K562 (cell line): ENCODE results near the gene CLTC. TPM values are rescaled to one million over a fixed set of nuclear protein-coding genes. Genes with fewer than 3 reads are reported as not detected.

ENCODE experiments used
- CCNT2 ChIP-seq: IDR thresholded peaks from 2 replicates; pipeline ENCODE4 v1.6.1; 2011; ENCODE audit warnings: borderline replicate concordance, low read depth, mild to moderate bottlenecking, moderate library complexity, mixed read lengths, low read length; ENCODE audit not compliant: insufficient read length; ENCODE audit errors: extremely low read depth
- ESRRB ChIP-seq: fragments of 250-450 bp; sonication (Bioruptor Pico); IDR thresholded peaks from 2 replicates; pipeline ENCODE4 v1.5.0; 2020; ENCODE audit warnings: mild to moderate bottlenecking, moderate library complexity, borderline replicate concordance
- FOXA3 ChIP-seq, 2 experiments: fragments of 450-650 bp in 1 of 2; sonication (generic) in 1 of 2; formaldehyde crosslinking; IDR thresholded peaks in 1 of 2; conservative IDR thresholded peaks in 1 of 2; 2 replicates each; pipeline versions ENCODE4 v1.4.0 to v1.8.0; 2020 to 2022; ENCODE audit warnings: mild to moderate bottlenecking in 2 of 2, missing genetic modification reagents in 1 of 2
- GTF2E2 ChIP-seq: fragments of 200-800 bp; sonication (Bioruptor generic); IDR thresholded peaks from 2 replicates; pipeline ENCODE4 v1.6.1; 2016; ENCODE audit warnings: missing genetic modification characterization, missing compliant biosample characterization
- JUND ChIP-seq, 2 experiments: IDR thresholded peaks; 2 replicates in 1 of 2; 3 replicates in 1 of 2; pipeline ENCODE4 v1.6.1; 2011; ENCODE audit warnings: borderline replicate concordance in 2 of 2, low read depth in 2 of 2, low read length in 2 of 2, improper control_type of control experiment in 1 of 2, missing biosample characterization in 1 of 2, missing genetic modification characterization in 1 of 2, missing genetic modification reagents in 1 of 2
- KHSRP ChIP-seq: fragments of 450-650 bp; IDR thresholded peaks from 2 replicates; pipeline ENCODE4 v1.6.1; 2017
- NR2F6 ChIP-seq: fragments of 450-650 bp; formaldehyde crosslinking; IDR thresholded peaks from 2 replicates; pipeline ENCODE4 v1.4.0; 2020; ENCODE audit warnings: mild to moderate bottlenecking
- POLR2AphosphoS2 ChIP-seq: IDR thresholded peaks from 2 replicates; pipeline ENCODE4 v1.6.1; 2012; ENCODE audit warnings: low read length, improper control_type of control experiment
- TEAD1 ChIP-seq, 2 experiments: fragments of 450-650 bp in 1 of 2; sonication (generic) in 1 of 2; formaldehyde crosslinking; IDR thresholded peaks; 2 replicates each; pipeline versions ENCODE4 v1.4.0 to v1.8.0; 2020 to 2022; ENCODE audit warnings: mild to moderate bottlenecking in 2 of 2, missing genetic modification reagents in 1 of 2
- THRA ChIP-seq: fragments of 450-650 bp; IDR thresholded peaks from 2 replicates; pipeline ENCODE4 v1.6.1; 2017; ENCODE audit warnings: mild to moderate bottlenecking, moderate library complexity
- ZBTB1 ChIP-seq: sonication (generic); formaldehyde crosslinking; IDR thresholded peaks from 2 replicates; pipeline ENCODE4 v1.8.1; 2023; ENCODE audit warnings: missing genetic modification reagents, low read depth, mild to moderate bottlenecking, borderline replicate concordance
- ZNF407 ChIP-seq: fragments of 450-650 bp; IDR thresholded peaks from 2 replicates; pipeline ENCODE4 v1.6.1; 2016; ENCODE audit warnings: low read depth
- ZNF449 ChIP-seq: fragments of 250-450 bp; sonication (Bioruptor Pico); IDR thresholded peaks from 2 replicates; pipeline ENCODE4 v1.8.0; 2022; ENCODE audit warnings: moderate library complexity, mild to moderate bottlenecking, inconsistent platforms
- ZNF561 ChIP-seq: fragments of 450-650 bp; formaldehyde crosslinking; conservative IDR thresholded peaks from 2 replicates; pipeline ENCODE4 v1.4.0; 2020; ENCODE audit warnings: mild to moderate bottlenecking, moderate library complexity
- polyA plus RNA-seq, 8 experiments: library from polyadenylated mRNA; depleted of rRNA in 4 of 8; stranded (reverse) in 5 of 8; unstranded in 3 of 8; fragments of >200 nt; fragmentation: Nextera tagmentation in 2 of 8; fragmentation: Illumina TruSeq in 1 of 8; extraction: Ambion mirVana in 2 of 8; extraction: Trizol in 1 of 8; gene quantifications; 2 replicates each; pipeline versions ENCODE4 v1.2.1 to v1.2.3, GENCODE V29; 2011 to 2014; ENCODE audit warnings: inconsistent platforms in 1 of 8, missing spikeins in 1 of 8
- total RNA-seq, 7 experiments: library from RNA; depleted of rRNA in 6 of 7; stranded (reverse); fragments of >200 nt in 6 of 7; fragmentation: Illumina TruSeq in 2 of 7; extraction: Trizol in 2 of 7; gene quantifications; 2 replicates each; pipeline versions ENCODE4 v1.2.1 to v1.2.3, GENCODE V29; 2011 to 2021; ENCODE audit warnings: low replicate concordance in 1 of 7

CLTC gene
- total and polyA plus RNA-seq, 9 of the 15 experiments (the other 6 are each of a cell fraction or from before 2014, with no cell fraction given) = 115 to 267 (median 174) TPM

GRCh38 chr17:59696682-59697277, 77.1 kb downstream of the CLTC start (continued):
- TF ChIP-seq ZNF407 = no peak
- no peak for TF ChIP-seq ESRRB (CRISPR knock-in tag)
- no peak for TF ChIP-seq ZBTB1 (CRISPR knock-in tag)
- TF ChIP-seq GTF2E2 = 0 out of 2 replicates have a peak, but pooled peaks have one; percentile 19
- no peak for TF ChIP-seq KHSRP
- no peak for TF ChIP-seq JUND (IDR thresholded peaks at IDR 0.05; ENCODE audit: borderline replicate concordance, low read depth, low read length)
- no peak for TF ChIP-seq JUND (tag; IDR thresholded peaks at IDR 0.05; ENCODE audit: borderline replicate concordance, low read depth, low read length)
- TF ChIP-seq ZNF561 (CRISPR knock-in tag) = no peak
- no peak for TF ChIP-seq NR2F6 (CRISPR knock-in tag)
- no peak for TF ChIP-seq CCNT2
- TF ChIP-seq POLR2AphosphoS2 = peak; percentile 72
- TF ChIP-seq ZNF449 (CRISPR knock-in tag) = no peak
- no peak for TF ChIP-seq TEAD1 (CRISPR knock-in tag; IDR thresholded peaks at IDR 0.05)
- no peak for TF ChIP-seq FOXA3 (CRISPR knock-in tag; conservative IDR thresholded peaks at IDR 0.05 in 1 of 2, IDR thresholded peaks at IDR 0.05 in 1 of 2)
- no peak for TF ChIP-seq THRA
